ENCODE data around the gene LMNTD2.
A peak's percentile ranks its signal among the peaks of the same experiment; 100 is the strongest.

Gene LMNTD2

GRCh38 chr11:579830-580601 lies 19.5 kb upstream of the LMNTD2 start:
- DNase-seq (ENCODE audit: low read depth) = no peak
- H3K4me3 ChIP-seq (ENCODE audit: low read depth, low read length) = no peak overlapping the region
- TF ChIP-seq CTCF (IDR thresholded peaks at IDR 0.05; ENCODE audit: insufficient read depth, low read depth, low read length, missing control alignments) = no peak

- no peak for DNase-seq (ENCODE audit: low read depth)
- H3K4me3 ChIP-seq (ENCODE audit: low read depth, low read length) = peak overlapping the region; percentile 92
- TF ChIP-seq CTCF (IDR thresholded peaks at IDR 0.05; ENCODE audit: insufficient read depth, low read depth, low read length, missing control alignments) = no peak
Measured at GRCh38 chr11:578276-579035, 17.9 kb upstream of the LMNTD2 start.

- TF ChIP-seq CTCF (IDR thresholded peaks at IDR 0.05; ENCODE audit: insufficient read depth, low read depth, low read length, missing control alignments) = no peak
- no peak for DNase-seq (ENCODE audit: low read depth)
- peak overlapping the region; percentile 92 for H3K4me3 ChIP-seq (ENCODE audit: low read depth, low read length)
Measured at GRCh38 chr11:577611-577894, 17.0 kb upstream of the LMNTD2 start.

GRCh38 chr11:576811-577610 lies 16.5 kb upstream of the LMNTD2 start:
- H3K4me3 ChIP-seq (ENCODE audit: low read depth, low read length) = peak overlapping the region; percentile 92
- no peak for DNase-seq (ENCODE audit: low read depth)
- no peak for TF ChIP-seq CTCF (IDR thresholded peaks at IDR 0.05; ENCODE audit: insufficient read depth, low read depth, low read length, missing control alignments)

- DNase-seq (ENCODE audit: low read depth) = peak; percentile 98
- no peak for TF ChIP-seq CTCF (IDR thresholded peaks at IDR 0.05; ENCODE audit: insufficient read depth, low read depth, low read length, missing control alignments)
Measured at GRCh38 chr11:575996-576768, 15.6 kb upstream of the LMNTD2 start, which contains the start of gene PHRF1. TSS of gene PHRF1 (plus strand) at chr11:576470. CDS start at chr11:581513, 5,043 bp downstream.

GRCh38 chr11:575313-575995 lies 14.9 kb upstream of the LMNTD2 start:
- no peak for TF ChIP-seq CTCF (IDR thresholded peaks at IDR 0.05; ENCODE audit: insufficient read depth, low read depth, low read length, missing control alignments)
- DNase-seq (ENCODE audit: low read depth) = no peak
- peak overlapping the region; percentile 67 for H3K4me3 ChIP-seq (ENCODE audit: low read depth, low read length)

More at GRCh38 chr11:575996-576768, 15.6 kb upstream of the LMNTD2 start, which contains the start of gene PHRF1:
- peak within 1 kb of the TSS; percentile 92 for H3K4me3 ChIP-seq (ENCODE audit: low read depth, low read length)
